ENCODE measurements around the gene CDKN2C.

CDKN2C gene

GRCh38 chr1:50966991-50967390 lies 3.1 kb upstream of the CDKN2C start:
- H3K4me3 ChIP-seq (replicated peaks; ENCODE audit: low read depth, low read length) = no peak overlapping the region
- DNase-seq (ENCODE audit: extremely low read depth, low read depth) = no peak
- no peak for TF ChIP-seq CTCF (IDR thresholded peaks at IDR 0.05; ENCODE audit: low read depth, low read length, missing control alignments)

GRCh38 chr1:50967416-50968157 lies 2.5 kb upstream of the CDKN2C start:
- H3K4me3 ChIP-seq (replicated peaks; ENCODE audit: low read depth, low read length) = peak overlapping the region; percentile 67
- no peak for TF ChIP-seq CTCF (IDR thresholded peaks at IDR 0.05; ENCODE audit: low read depth, low read length, missing control alignments)
- no peak for DNase-seq (ENCODE audit: extremely low read depth, low read depth)

- TF ChIP-seq CTCF (IDR thresholded peaks at IDR 0.05; ENCODE audit: low read depth, low read length, missing control alignments) = peak; percentile 21
- H3K4me3 ChIP-seq (replicated peaks; ENCODE audit: low read depth, low read length) = peak overlapping the region; percentile 67
- DNase-seq (ENCODE audit: extremely low read depth, low read depth) = no peak
Observed at GRCh38 chr1:50968158-50968820, 1.8 kb upstream of the CDKN2C start.

- DNase-seq (ENCODE audit: extremely low read depth, low read depth) = no peak
- peak overlapping the region; percentile 67 for H3K4me3 ChIP-seq (replicated peaks; ENCODE audit: low read depth, low read length)
- no peak for TF ChIP-seq CTCF (IDR thresholded peaks at IDR 0.05; ENCODE audit: low read depth, low read length, missing control alignments)
Observed at GRCh38 chr1:50968821-50969610, 1.0 kb upstream of the CDKN2C start.

GRCh38 chr1:50970509-50970887 lies 453 bp downstream of the CDKN2C start:
- TF ChIP-seq CTCF (IDR thresholded peaks at IDR 0.05; ENCODE audit: low read depth, low read length, missing control alignments) = no peak
- peak overlapping the region; percentile 67 for H3K4me3 ChIP-seq (replicated peaks; ENCODE audit: low read depth, low read length)
- no peak for DNase-seq (ENCODE audit: extremely low read depth, low read depth)

- no peak for TF ChIP-seq CTCF (IDR thresholded peaks at IDR 0.05; ENCODE audit: low read depth, low read length, missing control alignments)
- peak overlapping the region; percentile 67 for H3K4me3 ChIP-seq (replicated peaks; ENCODE audit: low read depth, low read length)
- DNase-seq (ENCODE audit: extremely low read depth, low read depth) = no peak
Observed at GRCh38 chr1:50970931-50971582, 1.0 kb downstream of the CDKN2C start.

Measured in HFF-Myc (cell line).